GM12878 (cell line): Measurements from ENCODE around the gene SURF4. TPM values are rescaled to one million over a fixed set of nuclear protein-coding genes. Genes with fewer than 3 reads are reported as not detected.

Experiments
- ATF2 ChIP-seq: IDR thresholded peaks from 2 replicates; pipeline ENCODE4 v1.6.1; 2012; ENCODE audit warnings: low read length, inconsistent platforms
- BACH1 ChIP-seq: fragments of 450-650 bp; IDR thresholded peaks from 2 replicates; pipeline ENCODE4 v1.6.1; 2017; ENCODE audit warnings: mild to moderate bottlenecking, borderline replicate concordance
- BCL3 ChIP-seq: IDR thresholded peaks from 2 replicates; pipeline ENCODE4 v1.6.1; 2011; ENCODE audit warnings: borderline replicate concordance, low read depth, mild to moderate bottlenecking, moderate library complexity, low read length; ENCODE audit not compliant: insufficient read depth, poor library complexity, severe bottlenecking
- CBX3 ChIP-seq: fragments of 200-600 bp; sonication (generic); IDR thresholded peaks from 2 replicates; pipeline ENCODE4 v1.6.1; 2016; ENCODE audit warnings: low read depth, borderline replicate concordance
- CHD4 ChIP-seq: fragments of 200-600 bp; sonication (generic); IDR thresholded peaks from 2 replicates; pipeline ENCODE4 v1.6.1; 2016; ENCODE audit warnings: mild to moderate bottlenecking
- CTCF ChIP-seq, 3 experiments: IDR thresholded peaks in 2 of 3; conservative IDR thresholded peaks in 1 of 3; 2 replicates each; pipeline ENCODE4 v1.5.1; 2011; ENCODE audit warnings: low read depth in 3 of 3, low read length in 3 of 3, mild to moderate bottlenecking in 3 of 3, control low read depth in 2 of 3, moderate library complexity in 2 of 3, inconsistent platforms in 1 of 3, mixed read lengths in 1 of 3; ENCODE audit not compliant: control insufficient read depth in 2 of 3, insufficient read depth in 1 of 3; ENCODE audit errors: extremely low read depth in 1 of 3
- EED ChIP-seq: sonication (generic); IDR thresholded peaks from 2 replicates; pipeline ENCODE4 v1.6.1; 2016; ENCODE audit warnings: antibody characterized with exemption, low read depth
- FOXM1 ChIP-seq: IDR thresholded peaks from 2 replicates; pipeline ENCODE4 v1.6.1; 2012; ENCODE audit warnings: low read depth, mild to moderate bottlenecking, inconsistent platforms, low read length, moderate library complexity
- GABPA ChIP-seq: IDR thresholded peaks from 2 replicates; pipeline ENCODE4 v1.6.1; 2014; ENCODE audit warnings: antibody characterized with exemption, low read depth, mild to moderate bottlenecking, inconsistent platforms
- HCFC1 ChIP-seq: fragments of 150-350 bp; IDR thresholded peaks from 2 replicates; pipeline ENCODE4 v1.6.1; 2014; ENCODE audit warnings: low read length
- IKZF1 ChIP-seq: fragments of 450-650 bp; conservative IDR thresholded peaks from 2 replicates; pipeline ENCODE4 v1.6.1; 2017; ENCODE audit warnings: antibody characterized with exemption, mild to moderate bottlenecking
- IRF4 ChIP-seq: IDR thresholded peaks from 2 replicates; pipeline ENCODE4 v1.6.1; 2011; ENCODE audit warnings: low read depth, low read length
- LARP7 ChIP-seq: fragments of 450-650 bp; IDR thresholded peaks from 2 replicates; pipeline ENCODE4 v1.6.1; 2017; ENCODE audit warnings: mild to moderate bottlenecking
- MLLT1 ChIP-seq: fragments of 450-650 bp; IDR thresholded peaks from 2 replicates; pipeline ENCODE4 v1.6.1; 2016; ENCODE audit warnings: mild to moderate bottlenecking
- NFXL1 ChIP-seq: fragments of 450-650 bp; IDR thresholded peaks from 2 replicates; pipeline ENCODE4 v1.6.1; 2017; ENCODE audit warnings: antibody characterized with exemption, mild to moderate bottlenecking, borderline replicate concordance
- NRF1 ChIP-seq: conservative IDR thresholded peaks from 2 replicates; pipeline ENCODE4 v1.6.1; 2011; ENCODE audit warnings: mild to moderate bottlenecking, low read depth, low read length, improper control_type of control experiment
- PML ChIP-seq: IDR thresholded peaks from 2 replicates; pipeline ENCODE4 v1.6.1; 2012; ENCODE audit warnings: low read length, inconsistent platforms
- POLR2A ChIP-seq: IDR thresholded peaks from 2 replicates; pipeline ENCODE4 v1.6.1; 2011; ENCODE audit warnings: low read depth, mild to moderate bottlenecking, low read length
- POLR2AphosphoS2 ChIP-seq: IDR thresholded peaks from 2 replicates; pipeline ENCODE4 v1.6.1; 2011; ENCODE audit warnings: low read depth, mild to moderate bottlenecking, low read length, improper control_type of control experiment, moderate library complexity
- RB1 ChIP-seq: fragments of 450-650 bp; formaldehyde crosslinking; IDR thresholded peaks from 2 replicates; pipeline ENCODE4 v1.6.1; 2017; ENCODE audit warnings: mild to moderate bottlenecking, borderline replicate concordance
- RBBP5 ChIP-seq: fragments of 200-600 bp; sonication (generic); conservative IDR thresholded peaks from 2 replicates; pipeline ENCODE4 v1.6.1; 2016
- SMAD1 ChIP-seq: fragments of 450-650 bp; IDR thresholded peaks from 2 replicates; pipeline ENCODE4 v1.6.1; 2018; ENCODE audit warnings: mild to moderate bottlenecking, low read depth; ENCODE audit not compliant: partially characterized antibody
- SP1 ChIP-seq: IDR thresholded peaks from one replicate; pipeline ENCODE4 v1.6.1; 2011; ENCODE audit warnings: low read depth, low read length
- SUPT20H ChIP-seq: IDR thresholded peaks from 2 replicates; pipeline ENCODE4 v1.6.1; 2011; ENCODE audit warnings: low read depth, mild to moderate bottlenecking, low read length, moderate library complexity, borderline replicate concordance; ENCODE audit not compliant: control insufficient read depth
- USF1 ChIP-seq: IDR thresholded peaks from 2 replicates; pipeline ENCODE4 v1.6.1; 2011; ENCODE audit warnings: borderline replicate concordance, low read depth, mild to moderate bottlenecking, moderate library complexity, mixed read lengths, low read length; ENCODE audit not compliant: insufficient read depth; ENCODE audit errors: extremely low read length
- polyA plus RNA-seq, 11 experiments: library from polyadenylated mRNA; depleted of rRNA in 4 of 11; unstranded in 6 of 11; stranded (reverse) in 5 of 11; fragments of >200 nt; fragmentation: Nextera tagmentation in 4 of 11; fragmentation: Illumina TruSeq in 1 of 11; extraction: Ambion mirVana in 4 of 11; extraction: Trizol in 1 of 11; gene quantifications; 1 replicate in 1 of 11; 2 replicates in 10 of 11; pipeline versions ENCODE4 v1.2.1 to v1.2.3, GENCODE V29; 2011 to 2016; ENCODE audit warnings: inconsistent platforms in 2 of 11, missing spikeins in 2 of 11, low read depth in 1 of 11
- total RNA-seq, 4 experiments: library from RNA; depleted of rRNA in 3 of 4; stranded (reverse); fragments of >200 nt in 3 of 4; fragmentation: Illumina TruSeq in 1 of 4; extraction: Trizol in 1 of 4; gene quantifications; 2 replicates each; pipeline versions ENCODE4 v1.2.1 to v1.2.3, GENCODE V29; 2013 to 2021

The SURF4 gene
- total and polyA plus RNA-seq, 10 of the 15 experiments (the other 5 are each of a cell fraction or from before 2014, with no cell fraction given) = 6.4 to 134 (median 78.7) TPM

- peak in 2 of 3 experiments; percentile 15 to 20; a peak in 2 of 6 replicates for TF ChIP-seq CTCF (IDR thresholded peaks at IDR 0.05 in 2 of 3, conservative IDR thresholded peaks at IDR 0.05 in 1 of 3; ENCODE audit: control insufficient read depth in 2 of 3, extremely low read depth in 1 of 3, insufficient read depth in 1 of 3, low read depth in 3 of 3, low read length in 3 of 3)
- peak; percentile 74; the same call in 1 of the 2 replicates for TF ChIP-seq POLR2AphosphoS2
- TF ChIP-seq IRF4 = no peak
- no peak for TF ChIP-seq SUPT20H
- no peak for TF ChIP-seq RB1
- TF ChIP-seq POLR2A = peak; percentile 87
- TF ChIP-seq CBX3 = no peak
- TF ChIP-seq RBBP5 = no peak
- TF ChIP-seq BCL3 = no peak
- no peak for TF ChIP-seq MLLT1
- TF ChIP-seq NRF1 = no peak
- no peak for TF ChIP-seq SP1
- TF ChIP-seq EED = no peak
- TF ChIP-seq CHD4 = no peak
- TF ChIP-seq ATF2 = no peak
- TF ChIP-seq FOXM1 = no peak
- peak; percentile 88 for TF ChIP-seq GABPA
- no peak for TF ChIP-seq LARP7
- TF ChIP-seq PML = no peak
- peak; percentile 22; the same call in 1 of the 2 replicates for TF ChIP-seq BACH1
- TF ChIP-seq HCFC1 = peak; percentile 60
- no peak for TF ChIP-seq USF1
- TF ChIP-seq SMAD1 = no peak
- 0 out of 2 replicates have a peak, but pooled peaks have one; percentile 35 for TF ChIP-seq IKZF1
- TF ChIP-seq NFXL1 = no peak
Measured at GRCh38 chr9:133356391-133357091, 19.3 kb downstream of the SURF4 start, which contains the start of the genes SURF1 and SURF2 (continued).
